HL-60 (cell line): ENCODE results near the gene CHMP6.

Experiments used
- CTCF ChIP-seq: IDR thresholded peaks from one replicate; pipeline ENCODE4 v1.5.1; 2011; ENCODE audit warnings: low read length, control low read depth, inconsistent platforms; ENCODE audit not compliant: insufficient read depth
- POLR2AphosphoS5 ChIP-seq: IDR thresholded peaks from 2 replicates; pipeline ENCODE4 v1.6.1; 2012; ENCODE audit warnings: low read depth
- REST ChIP-seq: IDR thresholded peaks from 2 replicates; pipeline ENCODE4 v1.6.1; 2012; ENCODE audit warnings: low read depth; ENCODE audit not compliant: insufficient replicate concordance

- TF ChIP-seq POLR2AphosphoS5 (no peak), CTCF (no peak), REST (no peak)
These were observed 27.7 kb upstream of the CHMP6 start for GRCh38 chr17:80963812-80964543.
